Uterine smooth muscle cell (primary cell): Measurements from ENCODE around the gene KCNJ11. TPM values are rescaled to one million over a fixed set of nuclear protein-coding genes. Genes with fewer than 3 reads are reported as not detected.

Experiments used
- total RNA-seq: library from RNA; depleted of rRNA; stranded (reverse); fragments of >200 nt; gene quantifications from 2 replicates; pipeline ENCODE4 v1.2.3, GENCODE V29; 2014

Gene KCNJ11
- total RNA-seq, result not detected in 2 replicates

DNA sequence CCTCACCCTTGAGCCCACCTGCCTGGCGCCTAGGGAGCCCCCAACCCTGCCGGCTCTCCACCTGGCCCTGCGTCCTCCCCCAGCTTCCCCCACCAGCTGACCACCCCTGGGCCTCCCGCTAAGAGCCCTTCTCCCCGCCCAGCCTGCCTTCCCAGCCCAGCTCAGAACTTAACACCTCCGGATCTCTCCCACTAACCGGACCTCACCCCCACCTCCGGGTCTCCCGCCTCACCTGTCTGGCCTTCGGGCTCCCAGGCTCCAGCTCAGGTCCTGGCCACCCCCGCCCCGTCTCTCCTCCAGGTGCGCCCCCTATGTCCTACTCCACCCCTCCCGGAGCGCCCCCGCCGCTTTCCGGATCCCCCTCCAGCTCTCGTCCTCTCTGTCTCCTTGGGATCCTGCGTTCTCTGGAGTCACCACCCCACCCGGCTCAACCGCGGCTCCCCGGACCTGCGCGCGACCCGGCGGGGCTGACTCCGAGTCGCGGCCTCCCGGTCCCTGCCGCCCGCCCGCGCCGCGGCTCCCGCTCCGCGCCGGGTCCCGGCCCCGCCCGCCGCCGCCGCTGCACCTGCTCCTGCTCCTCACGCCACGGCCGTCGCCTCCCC, at the start of gene KCNJ11:
KCNJ11 (minus strand) TSS at position 51 of the 602 bp plus-strand sequence. CDS start 568 bp downstream, outside the sequence.

DNA sequence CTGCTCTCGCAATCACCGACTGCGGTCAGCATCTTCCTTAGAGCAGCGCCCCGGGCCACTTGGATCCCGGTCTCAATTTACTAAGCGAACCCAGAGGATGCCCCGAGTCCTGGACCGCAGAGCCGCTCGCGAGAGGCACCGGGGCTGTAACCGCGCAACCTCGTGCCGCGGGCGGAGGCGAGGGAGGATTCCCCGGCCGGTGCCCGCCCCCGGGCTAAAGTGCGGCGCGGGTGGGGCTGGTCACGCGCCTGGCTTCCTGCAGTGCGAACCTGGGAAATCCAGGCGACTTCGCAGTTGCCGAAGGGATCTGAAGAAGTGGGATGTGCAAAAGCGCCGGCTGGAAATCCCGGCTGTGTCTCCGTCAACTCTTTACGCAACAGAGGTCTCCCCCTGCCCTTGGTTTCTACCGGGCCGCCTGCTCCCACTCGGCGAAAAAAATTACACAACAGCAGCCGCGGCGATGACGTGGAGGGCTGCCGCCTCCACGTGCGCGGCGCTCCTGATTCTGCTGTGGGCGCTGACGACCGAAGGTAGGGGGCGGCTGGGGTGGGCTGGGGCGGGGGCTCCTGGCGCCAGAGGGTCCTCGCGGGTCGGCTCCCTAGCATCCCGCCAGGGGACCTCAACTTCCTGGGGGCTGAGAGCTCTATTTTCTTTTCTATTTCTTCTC, 36.8 kb downstream of the KCNJ11 start, which contains the start of gene NCR3LG1:
NCR3LG1 (plus strand) TSS at position 291 of the 667 bp plus-strand sequence; CDS start at position 461, 170 bp downstream.

Other genes starting within 250 kb of the KCNJ11 start
- 66.5 and 72.4 TPM in 2 replicates for gene PIK3C2A, start 180.7 kb downstream of the KCNJ11 start, total RNA-seq
- 135 and 208 TPM in 2 replicates for gene NUCB2, start 111.9 kb downstream of the KCNJ11 start, total RNA-seq
- gene NCR3LG1, start 36.9 kb downstream of the KCNJ11 start, total RNA-seq, result 9.5 and 9.7 TPM in 2 replicates
- not detected in 2 replicates for gene ABCC8, start 88.2 kb upstream of the KCNJ11 start, total RNA-seq
- not detected in 2 replicates for gene USH1C, start 155.8 kb upstream of the KCNJ11 start, total RNA-seq
- not detected in 2 replicates for gene OTOG, start 158.6 kb upstream of the KCNJ11 start, total RNA-seq